K562 (cell line): Measurements from ENCODE around the gene TSSK1B. TPM values are rescaled to one million over a fixed set of nuclear protein-coding genes. Genes with fewer than 3 reads are reported as not detected.

Experiments
- ATAC-seq: fragments of 200-7000 bp; cut with Tn5 transposase; 3 replicates; pipeline ENCODE4 v1.9.1; 2020; ENCODE audit warnings: moderate library complexity
- BruUV-seq: library from RNA; stranded (reverse); fragments of 400-500 nt; replicated peaks from 2 replicates; lab custom pipeline; 2021; lab: Mats Ljungman, UMichigan
- CTCF ChIA-PET: fragments of 300-600 bp; formaldehyde crosslinking; extraction: SDS; loops from one replicate; lab custom pipeline; 2021; ENCODE audit warnings: low intra/inter-chr PET ratio; lab: Yijun Ruan, JAX
- POLR2A ChIA-PET: fragments of 300-600, 350-650 bp; sonication (Branson Sonifier 250); formaldehyde crosslinking; extraction: SDS; loops from one replicate; lab custom pipeline; 2021; ENCODE audit warnings: antibody characterized with exemption, inconsistent platforms; lab: Yijun Ruan, JAX
- DNase-seq, 4 experiments: peaks; one replicate each; pipeline versions ENCODE4 v3.0.0 to v3.0.0-alpha.2; 2011 to 2018; ENCODE audit warnings: low spot score in 3 of 4, mixed read lengths in 3 of 4; ENCODE audit errors: extremely low read depth in 1 of 4
- FAIRE-seq: peaks from 2 replicates; lab custom pipeline; 2011; peaks lifted over from hg19 to GRCh38; lab: Jason Lieb, UNC
- H2AFZ ChIP-seq: 2 replicates; pipeline ENCODE4 v1.6.0; 2011; ENCODE audit warnings: low read depth, low read length, control low read depth, inconsistent platforms
- H3K27ac ChIP-seq: fragments of 200-600 bp; 3 replicates; pipeline ENCODE4 v1.8.0; 2011; ENCODE audit warnings: low read depth, mild to moderate bottlenecking, control low read depth, inconsistent platforms, low read length, moderate library complexity, mixed read lengths; ENCODE audit errors: extremely low read depth
- H3K27me3 ChIP-seq, 2 experiments: fragments of 300-600 bp in 1 of 2; 2 replicates in 1 of 2; 3 replicates in 1 of 2; pipeline versions ENCODE4 v1.6.0 to v1.8.0; 2011; ENCODE audit warnings: inconsistent platforms in 2 of 2, low read length in 2 of 2, mild to moderate bottlenecking in 1 of 2, mixed read lengths in 1 of 2, moderate library complexity in 1 of 2; ENCODE audit not compliant: control insufficient read depth in 2 of 2, insufficient read depth in 2 of 2
- H3K36me3 ChIP-seq: fragments of 300-600 bp; 3 replicates; pipeline ENCODE4 v1.8.0; 2011; ENCODE audit warnings: mild to moderate bottlenecking, low read length, inconsistent platforms; ENCODE audit not compliant: control insufficient read depth, insufficient read depth
- H3K4me1 ChIP-seq, 2 experiments: fragments of 200-600 bp in 1 of 2; replicated peaks in 1 of 2; 2 replicates in 1 of 2; 3 replicates in 1 of 2; pipeline versions ENCODE4 v1.5.1 to v1.8.0; 2011; ENCODE audit warnings: inconsistent platforms in 2 of 2, low read length in 2 of 2, mild to moderate bottlenecking in 1 of 2, mixed read lengths in 1 of 2, moderate library complexity in 1 of 2; ENCODE audit not compliant: control insufficient read depth in 2 of 2, insufficient read depth in 2 of 2
- H3K4me2 ChIP-seq: 2 replicates; pipeline ENCODE4 v1.6.1; 2011; ENCODE audit warnings: low read length, control low read depth, inconsistent platforms, mixed read lengths; ENCODE audit not compliant: insufficient read depth
- H3K4me3 ChIP-seq: fragments of 200-600 bp; sonication (generic), shearing (Covaris generic); 2 replicates; pipeline ENCODE4 v1.5.1; 2016; ENCODE audit warnings: control low read depth, inconsistent platforms
- H3K79me2 ChIP-seq: fragments of 200-600 bp; 3 replicates; pipeline ENCODE4 v1.8.0; 2011; ENCODE audit warnings: low read length, inconsistent platforms; ENCODE audit not compliant: control insufficient read depth, insufficient read depth
- H3K9ac ChIP-seq, 2 experiments: 2 replicates each; pipeline versions ENCODE4 v1.6.0 to v1.6.1; 2011; ENCODE audit warnings: low read depth in 2 of 2, low read length in 2 of 2, control low read depth in 1 of 2, inconsistent platforms in 1 of 2, mild to moderate bottlenecking in 1 of 2, mixed read lengths in 1 of 2; ENCODE audit not compliant: insufficient read depth in 1 of 2
- H3K9me1 ChIP-seq: one replicate; pipeline ENCODE4 v1.6.0; 2011; ENCODE audit warnings: inconsistent platforms, mild to moderate bottlenecking, low read length, moderate library complexity; ENCODE audit not compliant: control insufficient read depth, insufficient read depth
- H3K9me3 ChIP-seq: replicated peaks from 2 replicates; pipeline ENCODE4 v1.5.1; 2011; ENCODE audit warnings: low read depth, low read length, inconsistent platforms; ENCODE audit not compliant: control insufficient read depth, insufficient read depth
- H4K20me1 ChIP-seq: replicated peaks from 2 replicates; pipeline ENCODE4 v1.6.1; 2011; ENCODE audit warnings: low read length, inconsistent platforms, mixed read lengths; ENCODE audit not compliant: control insufficient read depth, insufficient read depth
- ARID3A ChIP-seq: IDR thresholded peaks from 2 replicates; pipeline ENCODE4 v1.6.1; 2012; ENCODE audit warnings: low read depth, low read length, improper control_type of control experiment, borderline replicate concordance
- BACH1 ChIP-seq: fragments of 200-800 bp; sonication (Bioruptor generic); IDR thresholded peaks from 2 replicates; pipeline ENCODE4 v1.6.1; 2016; ENCODE audit warnings: missing genetic modification characterization, missing compliant biosample characterization
- GATAD2B ChIP-seq: fragments of 450-650 bp; IDR thresholded peaks from 2 replicates; pipeline ENCODE4 v1.6.1; 2017; ENCODE audit warnings: mild to moderate bottlenecking, borderline replicate concordance
- GTF2B ChIP-seq: IDR thresholded peaks from 2 replicates; pipeline ENCODE4 v1.6.1; 2011; ENCODE audit not compliant: insufficient read length; ENCODE audit errors: extremely low read depth
- MYBL2 ChIP-seq, 2 experiments: fragments of 450-650 bp in 1 of 2; sonication (generic) in 1 of 2; formaldehyde crosslinking in 1 of 2; IDR thresholded peaks; 2 replicates each; pipeline versions ENCODE4 v1.6.1 to v1.8.1; 2017 to 2022; ENCODE audit warnings: borderline replicate concordance in 1 of 2, inconsistent platforms in 1 of 2, low read depth in 1 of 2, mild to moderate bottlenecking in 1 of 2, missing genetic modification reagents in 1 of 2, moderate library complexity in 1 of 2
- PTTG1 ChIP-seq: fragments of 450-650 bp; IDR thresholded peaks from 2 replicates; pipeline ENCODE4 v1.6.1; 2016; ENCODE audit warnings: low read depth, mild to moderate bottlenecking, missing genetic modification characterization, missing compliant biosample characterization
- RB1 ChIP-seq: fragments of 450-650 bp; IDR thresholded peaks from 2 replicates; pipeline ENCODE4 v1.6.1; 2017; ENCODE audit warnings: low read depth, mild to moderate bottlenecking
- RBM25 ChIP-seq: fragments of 200-400 bp; formaldehyde crosslinking; IDR thresholded peaks from 2 replicates; pipeline ENCODE4 v1.6.1; 2018; ENCODE audit warnings: low read length, low read depth, moderate library complexity; ENCODE audit not compliant: severe bottlenecking
- ZNF445 ChIP-seq: fragments of 250-450 bp; sonication (Bioruptor Pico); IDR thresholded peaks from 2 replicates; pipeline ENCODE4 v1.4.0; 2020; ENCODE audit warnings: low read depth, mild to moderate bottlenecking, moderate library complexity
- WGBS: fragments of 100-300 bp; shearing (Covaris generic); methylation state at CpG from one replicate; pipeline ENCODE4 v1.1.6; 2016; ENCODE audit warnings: low coverage, mixed read lengths; ENCODE audit not compliant: insufficient coverage; ENCODE audit errors: missing lambda C conversion rate; 5-methylcytosine and 5-hydroxymethylcytosine counted together
- in situ Hi-C: fragments of 300-500 bp; cut with MboI; formaldehyde crosslinking; loops from 4 replicates; pipeline ENCODE4 v1.15.0; 2018; ENCODE audit warnings: inconsistent platforms, mixed read lengths
- intact Hi-C: fragments of 100-400 bp; cut with micrococcal nuclease; formaldehyde crosslinking; loops from 2 replicates; pipeline ENCODE4 v1.14.2; 2022
- polyA plus RNA-seq, 8 experiments: library from polyadenylated mRNA; depleted of rRNA in 4 of 8; stranded (reverse) in 5 of 8; unstranded in 3 of 8; fragments of >200 nt; fragmentation: Nextera tagmentation in 2 of 8; fragmentation: Illumina TruSeq in 1 of 8; extraction: Ambion mirVana in 2 of 8; extraction: Trizol in 1 of 8; gene quantifications; 2 replicates each; pipeline versions ENCODE4 v1.2.1 to v1.2.3, GENCODE V29; 2011 to 2014; ENCODE audit warnings: inconsistent platforms in 1 of 8, missing spikeins in 1 of 8
- total RNA-seq, 7 experiments: library from RNA; depleted of rRNA in 6 of 7; stranded (reverse); fragments of >200 nt in 6 of 7; fragmentation: Illumina TruSeq in 2 of 7; extraction: Trizol in 2 of 7; gene quantifications; 2 replicates each; pipeline versions ENCODE4 v1.2.1 to v1.2.3, GENCODE V29; 2011 to 2021; ENCODE audit warnings: low replicate concordance in 1 of 7

The TSSK1B gene
- total and polyA plus RNA-seq, 9 of the 15 experiments (the other 6 are each of a cell fraction or from before 2014, with no cell fraction given): not detected

GRCh38 chr5:113397046-113397445 is 37.7 kb downstream of the TSSK1B start:
- no peak for DNase-seq
- in situ Hi-C loops: no loop called here
- H3K36me3 ChIP-seq: no peaks in the 10 kb centered on the region
- POLR2A ChIA-PET: no interaction called here
- no peak for ATAC-seq
- H3K27me3 ChIP-seq: peaks cover 0 to 2% of the 10 kb centered on the region in 2 experiments; a peak in 1 of 5 replicates
- intact Hi-C loops: no loop called here
- H3K4me3 ChIP-seq: no peak overlapping the region
- no peak overlapping the region for H3K4me2 ChIP-seq
- TF ChIP-seq GATAD2B (no peak), BACH1 (tag) (no peak), RB1 (no peak), GTF2B (no peak), MYBL2 (IDR thresholded peaks at IDR 0.05; ENCODE audit: low read depth) (no peak), MYBL2 (CRISPR knock-in tag; IDR thresholded peaks at IDR 0.05; ENCODE audit: borderline replicate concordance) (no peak), RBM25 (no peak), ZNF445 (CRISPR knock-in tag) (no peak), ARID3A (no peak), PTTG1 (no peak)
- CTCF ChIA-PET: no interaction called here
- H3K9me1 ChIP-seq: no peaks in the 10 kb centered on the region
- no TSS peak for BruUV-seq
- no peak overlapping the region for H3K27ac ChIP-seq
- H4K20me1 ChIP-seq: no peaks in the 10 kb centered on the region
- 0% methylated on average over 3 of the region's 3 CpGs for WGBS
- no peak overlapping the region for H2AFZ ChIP-seq
- no peaks in the 10 kb centered on the region for H3K4me1 ChIP-seq
- H3K79me2 ChIP-seq: no peaks in the 10 kb centered on the region
- no peak for FAIRE-seq
- H3K9me3 ChIP-seq: no peaks in the 10 kb centered on the region
- H3K9ac ChIP-seq: no peak overlapping the region
